ENCODE data around the gene MT1G.

Gene MT1G

GRCh38 chr16:56709443-56710040 lies 41.7 kb upstream of the MT1G start:
- H3K4me3 ChIP-seq (ENCODE audit: low read depth, low read length), result no peak overlapping the region
- TF ChIP-seq CTCF (IDR thresholded peaks at IDR 0.05; ENCODE audit: borderline replicate concordance, insufficient read depth, low read depth, low read length), result no peak

GRCh38 chr16:56708525-56709442 lies 40.9 kb upstream of the MT1G start:
- H3K4me3 ChIP-seq (ENCODE audit: low read depth, low read length), result no peak overlapping the region
- no peak for TF ChIP-seq CTCF (IDR thresholded peaks at IDR 0.05; ENCODE audit: borderline replicate concordance, insufficient read depth, low read depth, low read length)

- H3K4me3 ChIP-seq (ENCODE audit: low read depth, low read length), result no peak overlapping the region
- TF ChIP-seq CTCF (IDR thresholded peaks at IDR 0.05; ENCODE audit: borderline replicate concordance, insufficient read depth, low read depth, low read length), result no peak
Measured at GRCh38 chr16:56702836-56703235, 35.0 kb upstream of the MT1G start.

GRCh38 chr16:56701534-56701933 lies 33.7 kb upstream of the MT1G start:
- no peak overlapping the region for H3K4me3 ChIP-seq (ENCODE audit: low read depth, low read length)
- TF ChIP-seq CTCF (IDR thresholded peaks at IDR 0.05; ENCODE audit: borderline replicate concordance, insufficient read depth, low read depth, low read length), result no peak

- H3K4me3 ChIP-seq (ENCODE audit: low read depth, low read length), result no peak overlapping the region
Measured at GRCh38 chr16:56700631-56701030, 32.8 kb upstream of the MT1G start.

GRCh38 chr16:56700195-56700594 lies 32.3 kb upstream of the MT1G start:
- H3K4me3 ChIP-seq (ENCODE audit: low read depth, low read length), result no peak overlapping the region
- TF ChIP-seq CTCF (IDR thresholded peaks at IDR 0.05; ENCODE audit: borderline replicate concordance, insufficient read depth, low read depth, low read length), result no peak

More at GRCh38 chr16:56700631-56701030, 32.8 kb upstream of the MT1G start:
- no peak for TF ChIP-seq CTCF (IDR thresholded peaks at IDR 0.05; ENCODE audit: borderline replicate concordance, insufficient read depth, low read depth, low read length)

Data from GM12875 (cell line).